IMR-90 (cell line): Measurements from ENCODE around the gene IFIT3. TPM values are rescaled to one million over a fixed set of nuclear protein-coding genes. Genes with fewer than 3 reads are reported as not detected.

Source experiments
- ATAC-seq: fragments of 200-7000 bp; cut with Tn5 transposase; 2 replicates; pipeline ENCODE4 v1.9.1; 2020; ENCODE audit warnings: low read depth, mild to moderate bottlenecking, moderate library complexity
- BruUV-seq: library from RNA; stranded (reverse); fragments of 400-500 nt; replicated peaks from 2 replicates; lab custom pipeline; 2021; lab: Mats Ljungman, UMichigan
- CTCF ChIA-PET: fragments of 300-600 bp; formaldehyde crosslinking; extraction: SDS; loops from one replicate; lab custom pipeline; 2021; ENCODE audit warnings: antibody characterized with exemption; lab: Yijun Ruan, JAX
- POLR2A ChIA-PET: fragments of 300-600 bp; sonication (Branson Sonifier 250); formaldehyde crosslinking; loops from one replicate; lab custom pipeline; 2022; ENCODE audit warnings: antibody characterized with exemption; ENCODE audit not compliant: unreplicated experiment; lab: Charles Lee
- DNase-seq: peaks from one replicate; pipeline ENCODE4 v3.0.0; 2013
- H2AFZ ChIP-seq: replicated peaks from 2 replicates; pipeline ENCODE3; 2013; ENCODE audit warnings: low read length, mild to moderate bottlenecking; ENCODE audit not compliant: poor library complexity
- H2AK5ac ChIP-seq: 2 replicates; pipeline ENCODE4 v1.6.1; 2013; ENCODE audit warnings: low read depth, low read length, inconsistent platforms
- H2AK9ac ChIP-seq: replicated peaks from 2 replicates; pipeline ENCODE3; 2013; ENCODE audit warnings: mild to moderate bottlenecking, low read depth, low read length, moderate library complexity; ENCODE audit not compliant: poor library complexity
- H2BK120ac ChIP-seq: 2 replicates; pipeline ENCODE4 v1.6.1; 2013; ENCODE audit warnings: low read depth, low read length, inconsistent platforms
- H2BK15ac ChIP-seq: 3 replicates; pipeline ENCODE4 v1.6.1; 2013; ENCODE audit warnings: low read depth, low read length, inconsistent platforms
- H2BK20ac ChIP-seq: 2 replicates; pipeline ENCODE4 v1.6.1; 2013; ENCODE audit warnings: low read depth, mild to moderate bottlenecking, inconsistent platforms, low read length, moderate library complexity
- H2BK5ac ChIP-seq: 2 replicates; pipeline ENCODE4 v1.6.1; 2013; ENCODE audit warnings: mild to moderate bottlenecking, low read depth, low read length, inconsistent platforms; ENCODE audit not compliant: poor library complexity, severe bottlenecking
- H3K14ac ChIP-seq: replicated peaks from 2 replicates; pipeline ENCODE4 v1.6.1; 2013; ENCODE audit warnings: low read depth, low read length, inconsistent platforms
- H3K18ac ChIP-seq: 2 replicates; pipeline ENCODE4 v1.6.1; 2013; ENCODE audit warnings: low read depth, low read length, control low read depth
- H3K23ac ChIP-seq: 2 replicates; pipeline ENCODE4 v1.6.1; 2013; ENCODE audit warnings: low read depth, low read length, inconsistent platforms
- H3K27ac ChIP-seq: 2 replicates; pipeline ENCODE4 v1.5.1; 2013; ENCODE audit warnings: mild to moderate bottlenecking, control low read depth, low read length; ENCODE audit not compliant: insufficient read depth
- H3K27me3 ChIP-seq: 2 replicates; pipeline ENCODE4 v1.6.1; 2013; ENCODE audit warnings: low read length; ENCODE audit not compliant: control insufficient read depth, insufficient read depth
- H3K36me3 ChIP-seq: 2 replicates; pipeline ENCODE4 v1.6.1; 2013; ENCODE audit warnings: low read length, mixed read lengths; ENCODE audit not compliant: control insufficient read depth, insufficient read depth
- H3K4ac ChIP-seq: 2 replicates; pipeline ENCODE4 v1.6.1; 2013; ENCODE audit warnings: low read depth, low read length, inconsistent platforms
- H3K4me1 ChIP-seq: 2 replicates; pipeline ENCODE4 v1.6.1; 2013; ENCODE audit warnings: low read length, mixed read lengths; ENCODE audit not compliant: control insufficient read depth, insufficient read depth
- H3K4me2 ChIP-seq: 2 replicates; pipeline ENCODE4 v1.6.1; 2013; ENCODE audit warnings: low read depth, mild to moderate bottlenecking, control low read depth, low read length, moderate library complexity
- H3K4me3 ChIP-seq: 2 replicates; pipeline ENCODE4 v1.5.1; 2013; ENCODE audit warnings: low read depth, mild to moderate bottlenecking, control low read depth, low read length, moderate library complexity; ENCODE audit not compliant: insufficient read depth
- H3K56ac ChIP-seq: 2 replicates; pipeline ENCODE4 v1.6.1; 2013; ENCODE audit warnings: low read length, inconsistent platforms; ENCODE audit not compliant: insufficient read depth; ENCODE audit errors: extremely low read depth
- H3K79me1 ChIP-seq, 2 experiments: 2 replicates each; pipeline ENCODE4 v1.6.1; 2013; ENCODE audit warnings: low read length in 2 of 2, inconsistent platforms in 1 of 2, low read depth in 1 of 2
- H3K9ac ChIP-seq: 2 replicates; pipeline ENCODE4 v1.6.1; 2013; ENCODE audit warnings: low read depth, low read length, control low read depth
- H3K9me1 ChIP-seq: 2 replicates; pipeline ENCODE4 v1.6.1; 2013; ENCODE audit warnings: low read length, inconsistent platforms; ENCODE audit not compliant: insufficient read depth
- H3K9me3 ChIP-seq: 2 replicates; pipeline ENCODE4 v1.6.1; 2013; ENCODE audit warnings: low read length; ENCODE audit not compliant: control insufficient read depth, insufficient read depth
- H4K20me1 ChIP-seq: 2 replicates; pipeline ENCODE4 v1.6.1; 2013; ENCODE audit warnings: low read length, inconsistent platforms; ENCODE audit not compliant: insufficient read depth
- H4K5ac ChIP-seq: 2 replicates; pipeline ENCODE4 v1.6.1; 2013; ENCODE audit warnings: mild to moderate bottlenecking, low read depth, low read length, control low read depth
- H4K8ac ChIP-seq, 2 experiments: 2 replicates each; pipeline ENCODE4 v1.6.1; 2013; ENCODE audit warnings: low read depth in 2 of 2, low read length in 2 of 2, control low read depth in 1 of 2, inconsistent platforms in 1 of 2
- H4K91ac ChIP-seq: 2 replicates; pipeline ENCODE4 v1.6.1; 2013; ENCODE audit warnings: low read depth, low read length, inconsistent platforms; ENCODE audit not compliant: insufficient read depth
- BHLHE40 ChIP-seq: fragments of 150-350 bp; IDR thresholded peaks from 2 replicates; pipeline ENCODE4 v1.6.1; 2016; ENCODE audit warnings: mild to moderate bottlenecking, low read depth, low read length
- CEBPB ChIP-seq: IDR thresholded peaks from 2 replicates; pipeline ENCODE4 v1.6.1; 2012; ENCODE audit warnings: low read depth, low read length, improper control_type of control experiment
- CHD1 ChIP-seq: IDR thresholded peaks from 2 replicates; pipeline ENCODE4 v1.6.1; 2012; ENCODE audit warnings: low read depth, low read length, improper control_type of control experiment
- FOS ChIP-seq: fragments of 150-350 bp; IDR thresholded peaks from 2 replicates; pipeline ENCODE4 v1.6.1; 2016; ENCODE audit warnings: low read depth, low read length
- MAFK ChIP-seq: IDR thresholded peaks from 2 replicates; pipeline ENCODE4 v1.6.1; 2012; ENCODE audit warnings: low read depth, low read length, improper control_type of control experiment
- MAZ ChIP-seq: IDR thresholded peaks from 2 replicates; pipeline ENCODE4 v1.6.1; 2012; ENCODE audit warnings: low read depth, mild to moderate bottlenecking, low read length, improper control_type of control experiment, moderate library complexity, borderline replicate concordance
- MXI1 ChIP-seq: IDR thresholded peaks from 2 replicates; pipeline ENCODE4 v1.6.1; 2012; ENCODE audit warnings: low read depth, mild to moderate bottlenecking, low read length, moderate library complexity, borderline replicate concordance
- NFE2L2 ChIP-seq: fragments of 150-350 bp; IDR thresholded peaks from 2 replicates; pipeline ENCODE4 v1.6.1; 2016; ENCODE audit warnings: low read depth, mild to moderate bottlenecking, low read length
- POLR2A ChIP-seq: IDR thresholded peaks from 2 replicates; pipeline ENCODE4 v1.6.1; 2012; ENCODE audit warnings: mild to moderate bottlenecking, low read depth, low read length
- RAD21 ChIP-seq: IDR thresholded peaks from 2 replicates; pipeline ENCODE4 v1.6.1; 2012; ENCODE audit warnings: low read length, improper control_type of control experiment
- RCOR1 ChIP-seq: IDR thresholded peaks from 2 replicates; pipeline ENCODE4 v1.6.1; 2012; ENCODE audit warnings: mild to moderate bottlenecking, low read length, improper control_type of control experiment; ENCODE audit not compliant: insufficient replicate concordance
- RFX5 ChIP-seq: IDR thresholded peaks from 2 replicates; pipeline ENCODE4 v1.8.0; 2012; ENCODE audit warnings: low read depth, mild to moderate bottlenecking, low read length, moderate library complexity
- SMC3 ChIP-seq: fragments of 150-350 bp; IDR thresholded peaks from 2 replicates; pipeline ENCODE4 v1.6.1; 2016; ENCODE audit warnings: low read depth, mild to moderate bottlenecking, antibody characterized with exemption, low read length, moderate library complexity
- WGBS, 2 experiments: methylation state at CpG; one replicate each; pipeline versions ENCODE4 v1.1.5 to v1.1.7; 2013; ENCODE audit warnings: missing lambda C conversion rate in 2 of 2; ENCODE audit not compliant: insufficient read length in 1 of 2; ENCODE audit errors: extremely low coverage in 2 of 2; 5-methylcytosine and 5-hydroxymethylcytosine counted together
- dilution Hi-C: fragments of 300-500 bp; cut with HindIII; formaldehyde crosslinking; loops from one replicate; pipeline ENCODE4 v1.14.3; 2018; ENCODE audit warnings: low sequenced_read_pairs; ENCODE audit not compliant: unreplicated experiment
- in situ Hi-C: fragments of 300-500 bp; cut with MboI; formaldehyde crosslinking; loops from 3 replicates; pipeline ENCODE4 v1.14.3; 2019; ENCODE audit warnings: low sequenced_read_pairs, inconsistent platforms, mixed read lengths
- intact Hi-C: fragments of 100-400 bp; cut with micrococcal nuclease; formaldehyde crosslinking; loops from 2 replicates; pipeline ENCODE4 v1.10.0; 2022
- polyA plus RNA-seq, 3 experiments: library from polyadenylated mRNA; depleted of rRNA; stranded (reverse); fragments of >200 nt; gene quantifications; 2 replicates each; pipeline ENCODE4 v1.2.3, GENCODE V29; 2012; ENCODE audit warnings: low replicate concordance in 1 of 3
- total RNA-seq: library from RNA; depleted of rRNA; stranded (reverse); fragments of >200 nt; gene quantifications from 2 replicates; pipeline ENCODE4 v1.2.3, GENCODE V29; 2012
- TF ChIP-seq, protein P1 (sequence below): fragments of 150-350 bp; IDR thresholded peaks from 2 replicates; pipeline ENCODE4 v1.6.1; 2016; ENCODE audit warnings: low read depth, mild to moderate bottlenecking, low read length, moderate library complexity, borderline replicate concordance
- TF ChIP-seq, protein P2 (sequence below): fragments of 150-350 bp; IDR thresholded peaks from 2 replicates; pipeline ENCODE4 v1.6.1; 2017; ENCODE audit warnings: mild to moderate bottlenecking, antibody characterized with exemption, low read length, low read depth
- TF ChIP-seq, protein P3 (sequence below): conservative IDR thresholded peaks from 2 replicates; pipeline ENCODE4 v1.5.1; 2012; ENCODE audit warnings: mild to moderate bottlenecking, low read depth, low read length, improper control_type of control experiment

The IFIT3 gene
- total and polyA plus RNA-seq, 2 of the 4 experiments (the other 2 are of a cell fraction), result 3.5 to 7.3 TPM

DNA sequence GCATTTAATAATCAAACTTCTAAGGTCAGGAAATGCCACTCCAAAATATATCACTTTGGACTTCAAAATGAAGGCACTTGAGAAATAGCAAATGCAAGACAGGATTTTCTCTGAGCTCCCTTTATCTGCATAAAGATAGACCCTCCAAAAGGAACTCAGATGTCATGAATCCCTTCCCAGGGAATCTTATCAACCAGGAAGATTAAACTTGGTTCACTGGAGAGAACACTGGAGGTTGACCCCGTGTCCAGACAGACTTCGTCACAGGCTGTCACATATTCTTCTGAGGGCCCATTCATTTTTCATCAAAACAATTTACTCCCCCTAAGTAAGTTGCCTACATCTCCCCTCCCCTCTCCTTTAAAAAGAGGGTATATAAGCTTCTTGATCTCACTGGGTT, 21.2 kb downstream of the IFIT3 start:
- Histone ChIP-seq H4K91ac (no peak overlapping the region), H3K56ac (no peak overlapping the region), H4K20me1 (no peaks in the 10 kb centered on the region), H2AFZ (no peak overlapping the region), H3K4me2 (no peak overlapping the region), H3K27me3 (no peaks in the 10 kb centered on the region), H2AK5ac (no peak overlapping the region), H3K4me3 (no peak overlapping the region), H3K23ac (no peak overlapping the region), H3K18ac (no peak overlapping the region), H4K8ac (no peak overlapping the region), H2BK15ac (no peak overlapping the region), H4K5ac (no peak overlapping the region), H2BK5ac (no peak overlapping the region), H3K27ac (no peak overlapping the region), H3K4ac (no peak overlapping the region), H3K4me1 (peaks cover 20% of the 10 kb centered on the region), H3K9me3 (no peaks in the 10 kb centered on the region), H3K36me3 (no peaks in the 10 kb centered on the region), H2AK9ac (no peak overlapping the region), H3K9me1 (peaks cover 5% of the 10 kb centered on the region), H3K9ac (no peak overlapping the region), H2BK20ac (no peak overlapping the region), H3K79me1 (no peaks in the 10 kb centered on the region), H2BK120ac (no peak overlapping the region), H3K14ac (no peak overlapping the region)
- POLR2A ChIA-PET, result no interaction called here
- no TSS peak for BruUV-seq
- 17% methylated on average over 1 of the region's 2 CpGs; no CpG with 5 or more reads in 1 of the 2 experiments for WGBS, 2 experiments
- in situ Hi-C loops (no loop called here), dilution Hi-C loops (no loop called here), intact Hi-C loops (no loop called here)
- CTCF ChIA-PET, result no interaction called here
- TF ChIP-seq RFX5 (no peak), SMC3 (no peak), FOS (no peak), MAZ (no peak), POLR2A (no peak), RAD21 (no peak), MAFK (no peak), NFE2L2 (no peak), CEBPB (no peak), MXI1 (no peak), CHD1 (no peak), BHLHE40 (no peak), RCOR1 (no peak)
- TF ChIP-seq, protein P1, sequence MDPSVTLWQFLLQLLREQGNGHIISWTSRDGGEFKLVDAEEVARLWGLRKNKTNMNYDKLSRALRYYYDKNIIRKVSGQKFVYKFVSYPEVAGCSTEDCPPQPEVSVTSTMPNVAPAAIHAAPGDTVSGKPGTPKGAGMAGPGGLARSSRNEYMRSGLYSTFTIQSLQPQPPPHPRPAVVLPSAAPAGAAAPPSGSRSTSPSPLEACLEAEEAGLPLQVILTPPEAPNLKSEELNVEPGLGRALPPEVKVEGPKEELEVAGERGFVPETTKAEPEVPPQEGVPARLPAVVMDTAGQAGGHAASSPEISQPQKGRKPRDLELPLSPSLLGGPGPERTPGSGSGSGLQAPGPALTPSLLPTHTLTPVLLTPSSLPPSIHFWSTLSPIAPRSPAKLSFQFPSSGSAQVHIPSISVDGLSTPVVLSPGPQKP, result no peak
- TF ChIP-seq, protein P2, sequence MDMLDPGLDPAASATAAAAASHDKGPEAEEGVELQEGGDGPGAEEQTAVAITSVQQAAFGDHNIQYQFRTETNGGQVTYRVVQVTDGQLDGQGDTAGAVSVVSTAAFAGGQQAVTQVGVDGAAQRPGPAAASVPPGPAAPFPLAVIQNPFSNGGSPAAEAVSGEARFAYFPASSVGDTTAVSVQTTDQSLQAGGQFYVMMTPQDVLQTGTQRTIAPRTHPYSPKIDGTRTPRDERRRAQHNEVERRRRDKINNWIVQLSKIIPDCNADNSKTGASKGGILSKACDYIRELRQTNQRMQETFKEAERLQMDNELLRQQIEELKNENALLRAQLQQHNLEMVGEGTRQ, result no peak
- TF ChIP-seq, protein P3, sequence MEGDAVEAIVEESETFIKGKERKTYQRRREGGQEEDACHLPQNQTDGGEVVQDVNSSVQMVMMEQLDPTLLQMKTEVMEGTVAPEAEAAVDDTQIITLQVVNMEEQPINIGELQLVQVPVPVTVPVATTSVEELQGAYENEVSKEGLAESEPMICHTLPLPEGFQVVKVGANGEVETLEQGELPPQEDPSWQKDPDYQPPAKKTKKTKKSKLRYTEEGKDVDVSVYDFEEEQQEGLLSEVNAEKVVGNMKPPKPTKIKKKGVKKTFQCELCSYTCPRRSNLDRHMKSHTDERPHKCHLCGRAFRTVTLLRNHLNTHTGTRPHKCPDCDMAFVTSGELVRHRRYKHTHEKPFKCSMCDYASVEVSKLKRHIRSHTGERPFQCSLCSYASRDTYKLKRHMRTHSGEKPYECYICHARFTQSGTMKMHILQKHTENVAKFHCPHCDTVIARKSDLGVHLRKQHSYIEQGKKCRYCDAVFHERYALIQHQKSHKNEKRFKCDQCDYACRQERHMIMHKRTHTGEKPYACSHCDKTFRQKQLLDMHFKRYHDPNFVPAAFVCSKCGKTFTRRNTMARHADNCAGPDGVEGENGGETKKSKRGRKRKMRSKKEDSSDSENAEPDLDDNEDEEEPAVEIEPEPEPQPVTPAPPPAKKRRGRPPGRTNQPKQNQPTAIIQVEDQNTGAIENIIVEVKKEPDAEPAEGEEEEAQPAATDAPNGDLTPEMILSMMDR, result no peak
- ATAC-seq (no peak), DNase-seq (no peak)
